ENCODE results near the gene USP28.

Gene USP28

GRCh38 chr11:113873236-113873626 lies 2.1 kb downstream of the USP28 start:
- TF ChIP-seq POLR2A (IDR thresholded peaks at IDR 0.05; ENCODE audit: low read depth, low read length), result no peak
- DNase-seq (ENCODE audit: insufficient read length, low spot score) (no peak), FAIRE-seq (no peak)

- FAIRE-seq, result no peak
- no peak for TF ChIP-seq POLR2A (IDR thresholded peaks at IDR 0.05; ENCODE audit: low read depth, low read length)
- no peak for DNase-seq (ENCODE audit: insufficient read length, low spot score)
Observed at GRCh38 chr11:113871336-113871735, 4.0 kb downstream of the USP28 start.

- no peak for FAIRE-seq
- no peak for TF ChIP-seq POLR2A (IDR thresholded peaks at IDR 0.05; ENCODE audit: low read depth, low read length)
- no peak for DNase-seq (ENCODE audit: insufficient read length, low spot score)
Observed at GRCh38 chr11:113867843-113868503, 7.4 kb downstream of the USP28 start.

GRCh38 chr11:113865873-113866272 lies 9.5 kb downstream of the USP28 start:
- DNase-seq (ENCODE audit: insufficient read length, low spot score) (no peak), FAIRE-seq (no peak)
- TF ChIP-seq POLR2A (IDR thresholded peaks at IDR 0.05; ENCODE audit: low read depth, low read length), result no peak

- TF ChIP-seq POLR2A (IDR thresholded peaks at IDR 0.05; ENCODE audit: low read depth, low read length), result no peak
- FAIRE-seq (no peak), DNase-seq (ENCODE audit: insufficient read length, low spot score) (no peak)
Observed at GRCh38 chr11:113864410-113864809, 11.0 kb downstream of the USP28 start.

- no peak for TF ChIP-seq POLR2A (IDR thresholded peaks at IDR 0.05; ENCODE audit: low read depth, low read length)
- FAIRE-seq (no peak), DNase-seq (ENCODE audit: insufficient read length, low spot score) (no peak)
Observed at GRCh38 chr11:113862435-113862834, 12.9 kb downstream of the USP28 start.

GRCh38 chr11:113859665-113860064 lies 15.7 kb downstream of the USP28 start:
- no peak for TF ChIP-seq POLR2A (IDR thresholded peaks at IDR 0.05; ENCODE audit: low read depth, low read length)
- no peak for DNase-seq (ENCODE audit: insufficient read length, low spot score)
- FAIRE-seq, result no peak

GRCh38 chr11:113856966-113857759 lies 18.2 kb downstream of the USP28 start:
- DNase-seq (ENCODE audit: insufficient read length, low spot score), result no peak
- no peak for FAIRE-seq
- no peak for TF ChIP-seq POLR2A (IDR thresholded peaks at IDR 0.05; ENCODE audit: low read depth, low read length)

- DNase-seq (ENCODE audit: insufficient read length, low spot score), result no peak
- FAIRE-seq, result no peak
Observed at GRCh38 chr11:113855803-113856202, 19.6 kb downstream of the USP28 start.

GRCh38 chr11:113850188-113850587 lies 25.2 kb downstream of the USP28 start:
- no peak for FAIRE-seq
- no peak for DNase-seq (ENCODE audit: insufficient read length, low spot score)
- no peak for TF ChIP-seq POLR2A (IDR thresholded peaks at IDR 0.05; ENCODE audit: low read depth, low read length)

More at GRCh38 chr11:113855803-113856202, 19.6 kb downstream of the USP28 start:
- no peak for TF ChIP-seq POLR2A (IDR thresholded peaks at IDR 0.05; ENCODE audit: low read depth, low read length)

GRCh38 chr11:113849713-113850112 lies 25.7 kb downstream of the USP28 start:
- TF ChIP-seq POLR2A (IDR thresholded peaks at IDR 0.05; ENCODE audit: low read depth, low read length), result no peak
- DNase-seq (ENCODE audit: insufficient read length, low spot score) (no peak), FAIRE-seq (no peak)

GRCh38 chr11:113847580-113847979 lies 27.8 kb downstream of the USP28 start:
- FAIRE-seq, result no peak
- no peak for DNase-seq (ENCODE audit: insufficient read length, low spot score)
- no peak for TF ChIP-seq POLR2A (IDR thresholded peaks at IDR 0.05; ENCODE audit: low read depth, low read length)

- FAIRE-seq (no peak), DNase-seq (ENCODE audit: insufficient read length, low spot score) (no peak)
- TF ChIP-seq POLR2A (IDR thresholded peaks at IDR 0.05; ENCODE audit: low read depth, low read length), result no peak
Observed at GRCh38 chr11:113847111-113847510, 28.3 kb downstream of the USP28 start.

- TF ChIP-seq POLR2A (IDR thresholded peaks at IDR 0.05; ENCODE audit: low read depth, low read length), result no peak
- DNase-seq (ENCODE audit: insufficient read length, low spot score) (no peak), FAIRE-seq (no peak)
Observed at GRCh38 chr11:113841691-113842090, 33.7 kb downstream of the USP28 start.

Data from H54 (cell line).